KMS-11 (cell line): Measurements from ENCODE around the gene NOL9.
"Not testable (repeated sequence)": the region's sequence is repeated elsewhere in the genome, so short reads cannot be mapped to it uniquely, and the experiment has no call there.

ENCODE experiments used
- H2AFZ ChIP-seq: fragments of 200-600 bp; sonication (generic); 2 replicates; pipeline ENCODE4 v1.6.1; 2016; ENCODE audit warnings: antibody characterized with exemption, mixed run types, low read depth
- H3K27ac ChIP-seq: fragments of 200-600 bp; sonication (generic); 2 replicates; pipeline ENCODE4 v1.6.1; 2016; ENCODE audit warnings: mild to moderate bottlenecking, mixed run types
- H3K27me3 ChIP-seq: fragments of 200-600 bp; sonication (generic); 2 replicates; pipeline ENCODE4 v1.6.1; 2017; ENCODE audit warnings: mild to moderate bottlenecking, low read depth, mixed run types, moderate library complexity; ENCODE audit not compliant: insufficient read depth
- H3K36me3 ChIP-seq: fragments of 200-600 bp; sonication (generic); 2 replicates; pipeline ENCODE4 v1.6.1; 2017; ENCODE audit warnings: mild to moderate bottlenecking, mixed run types; ENCODE audit not compliant: insufficient read depth
- H3K4me1 ChIP-seq: fragments of 200-600 bp; sonication (generic); 2 replicates; pipeline ENCODE4 v1.6.1; 2016; ENCODE audit warnings: mild to moderate bottlenecking, low read depth, mixed run types; ENCODE audit not compliant: poor library complexity, severe bottlenecking
- H3K4me2 ChIP-seq: fragments of 200-600 bp; sonication (generic); 2 replicates; pipeline ENCODE4 v1.7.0; 2016; ENCODE audit warnings: mild to moderate bottlenecking, mixed run types
- H3K4me3 ChIP-seq: fragments of 200-600 bp; sonication (generic); IDR thresholded peaks from 2 replicates; pipeline ENCODE4 v1.6.1; 2017; ENCODE audit warnings: low read depth, low read length, mixed read lengths; ENCODE audit not compliant: insufficient read depth
- H3K79me2 ChIP-seq: fragments of 200-600 bp; sonication (generic); 2 replicates; pipeline ENCODE4 v1.6.1; 2016; ENCODE audit warnings: low read depth, mixed run types; ENCODE audit not compliant: insufficient read depth
- H3K9ac ChIP-seq: fragments of 200-600 bp; sonication (generic); 2 replicates; pipeline ENCODE4 v1.6.1; 2016; ENCODE audit warnings: mild to moderate bottlenecking, mixed run types
- H4K20me1 ChIP-seq: fragments of 200-600 bp; sonication (generic); 2 replicates; pipeline ENCODE4 v1.6.1; 2016; ENCODE audit warnings: mild to moderate bottlenecking, mixed run types; ENCODE audit not compliant: insufficient read depth
- CTCF ChIP-seq: fragments of 200-600 bp; sonication (generic); conservative IDR thresholded peaks from 2 replicates; pipeline ENCODE4 v1.6.1; 2017; ENCODE audit warnings: low read depth, mild to moderate bottlenecking, antibody characterized with exemption, low read length, moderate library complexity, mixed read lengths

NOL9 gene

GRCh38 chr1:6494627-6495026, 59.7 kb downstream of the NOL9 start:
- Histone ChIP-seq H2AFZ (no peak overlapping the region), H3K36me3 (no peaks in the 10 kb centered on the region), H3K4me3 (no peak overlapping the region), H4K20me1 (no peaks in the 10 kb centered on the region), H3K4me2 (no peak overlapping the region), H3K9ac (no peak overlapping the region), H3K27me3 (peaks cover 13% of the 10 kb centered on the region), H3K4me1 (peaks cover 10% of the 10 kb centered on the region), H3K79me2 (no peaks in the 10 kb centered on the region), H3K27ac (no peak overlapping the region)
- TF ChIP-seq CTCF: no peak

GRCh38 chr1:6493834-6494223, 60.5 kb downstream of the NOL9 start:
- H3K27me3 ChIP-seq: peaks cover 13% of the 10 kb centered on the region
- H3K4me1 ChIP-seq: peaks cover 10% of the 10 kb centered on the region
- not testable (repeated sequence) for H4K20me1 ChIP-seq

GRCh38 chr1:6491966-6492365, 62.3 kb downstream of the NOL9 start:
- H3K36me3 ChIP-seq: no peaks in the 10 kb centered on the region
- no peak overlapping the region for H3K9ac ChIP-seq
- no peaks in the 10 kb centered on the region for H3K79me2 ChIP-seq
- H4K20me1 ChIP-seq: no peaks in the 10 kb centered on the region
- no peak overlapping the region for H3K27ac ChIP-seq
- H2AFZ ChIP-seq: no peak overlapping the region
- no peak for TF ChIP-seq CTCF
- H3K4me2 ChIP-seq: no peak overlapping the region
- H3K27me3 ChIP-seq: peaks cover 11% of the 10 kb centered on the region
- no peak overlapping the region for H3K4me3 ChIP-seq
- peaks cover 7% of the 10 kb centered on the region for H3K4me1 ChIP-seq

More at GRCh38 chr1:6493834-6494223, 60.5 kb downstream of the NOL9 start:
- H3K36me3 ChIP-seq, H3K27ac ChIP-seq, H3K4me3 ChIP-seq, H3K4me2 ChIP-seq, H3K79me2 ChIP-seq, H2AFZ ChIP-seq, H3K9ac ChIP-seq: not testable (repeated sequence)

- no peaks in the 10 kb centered on the region for H3K79me2 ChIP-seq
- H3K27ac ChIP-seq: no peak within 1 kb of the TSS
- TF ChIP-seq CTCF: no peak
- H2AFZ ChIP-seq: peak within 1 kb of the TSS; percentile 97
- no peaks in the 10 kb centered on the region for H3K36me3 ChIP-seq
- no peaks in the 10 kb centered on the region for H4K20me1 ChIP-seq
- H3K4me1 ChIP-seq: peaks cover 10% of the 10 kb centered on the region
- peak within 1 kb of the TSS; percentile 95 for H3K4me2 ChIP-seq
- H3K27me3 ChIP-seq: peaks cover 7% of the 10 kb centered on the region; the same call in 1 of the 2 replicates
- H3K9ac ChIP-seq: peak within 1 kb of the TSS; percentile 63; the same call in 1 of the 2 replicates
- peak within 1 kb of the TSS; percentile 81 for H3K4me3 ChIP-seq
These were observed 62.8 kb downstream of the NOL9 start, which contains the start of gene PLEKHG5 for GRCh38 chr1:6491480-6491962. PLEKHG5 (minus strand) TSS chr1:6491667; CDS start chr1:6477571, 14,096 bp downstream.

- peaks cover 5% of the 10 kb centered on the region for H3K27me3 ChIP-seq
- H3K36me3 ChIP-seq: no peaks in the 10 kb centered on the region
- peak overlapping the region; percentile 97 for H2AFZ ChIP-seq
- H3K4me3 ChIP-seq: no peak overlapping the region
- peaks cover 10% of the 10 kb centered on the region for H3K4me1 ChIP-seq
- H3K27ac ChIP-seq: no peak overlapping the region
- H3K4me2 ChIP-seq: peak overlapping the region; percentile 95
- no peaks in the 10 kb centered on the region for H3K79me2 ChIP-seq
- no peaks in the 10 kb centered on the region for H4K20me1 ChIP-seq
- TF ChIP-seq CTCF: no peak
- H3K9ac ChIP-seq: peak overlapping the region; percentile 63; the same call in 1 of the 2 replicates
These were observed 63.2 kb downstream of the NOL9 start for GRCh38 chr1:6491081-6491449.
